Left ventricle myocardium inferior (tissue), 1 donor: Measurements from ENCODE around the gene VKORC1L1. TPM values are rescaled to one million over a fixed set of nuclear protein-coding genes. Genes with fewer than 3 reads are reported as not detected.

ENCODE experiments used
- DNase-seq: peaks from one replicate; pipeline ENCODE4 v3.0.0-alpha.2; 2020
- H3K27ac ChIP-seq: fragments of 200-600 bp; replicated peaks from 2 replicates; pipeline ENCODE4 v1.8.0; 2021
- H3K27me3 ChIP-seq: fragments of 200-600 bp; 2 replicates; pipeline ENCODE4 v1.8.0; 2021; ENCODE audit warnings: low read depth
- H3K36me3 ChIP-seq: fragments of 200-600 bp; 2 replicates; pipeline ENCODE4 v1.8.0; 2021
- H3K4me1 ChIP-seq: fragments of 200-600 bp; 2 replicates; pipeline ENCODE4 v1.8.0; 2021
- H3K4me3 ChIP-seq: fragments of 200-600 bp; 2 replicates; pipeline ENCODE4 v1.8.0; 2021; ENCODE audit warnings: mild to moderate bottlenecking, moderate library complexity
- H3K9me3 ChIP-seq: fragments of 200-600 bp; replicated peaks from 2 replicates; pipeline ENCODE4 v1.8.0; 2021
- intact Hi-C: fragments of 100-400 bp; cut with micrococcal nuclease; formaldehyde crosslinking; loops from one replicate; pipeline ENCODE4 v1.11.0; 2022
- total RNA-seq: library from RNA; stranded (reverse); fragmentation: NEBNext Ultra II Directional; extraction: Animal tissue kit (Norgen Biotek cat#: 25700); gene quantifications from one replicate; pipeline ENCODE4 v1.2.1, GENCODE V29; 2021
- TF ChIP-seq, protein P1 (sequence below): fragments of 200-600 bp; IDR thresholded peaks from 2 replicates; pipeline ENCODE4 v1.8.0; 2021; ENCODE audit warnings: antibody characterized with exemption, mild to moderate bottlenecking, borderline replicate concordance
- donor health status: DM: no; HTN: yes; CAD: no; lungs with severe emphysema.

Gene VKORC1L1
- total RNA-seq, 1 donor from 2014 or later, result 19.2 TPM

DNA sequence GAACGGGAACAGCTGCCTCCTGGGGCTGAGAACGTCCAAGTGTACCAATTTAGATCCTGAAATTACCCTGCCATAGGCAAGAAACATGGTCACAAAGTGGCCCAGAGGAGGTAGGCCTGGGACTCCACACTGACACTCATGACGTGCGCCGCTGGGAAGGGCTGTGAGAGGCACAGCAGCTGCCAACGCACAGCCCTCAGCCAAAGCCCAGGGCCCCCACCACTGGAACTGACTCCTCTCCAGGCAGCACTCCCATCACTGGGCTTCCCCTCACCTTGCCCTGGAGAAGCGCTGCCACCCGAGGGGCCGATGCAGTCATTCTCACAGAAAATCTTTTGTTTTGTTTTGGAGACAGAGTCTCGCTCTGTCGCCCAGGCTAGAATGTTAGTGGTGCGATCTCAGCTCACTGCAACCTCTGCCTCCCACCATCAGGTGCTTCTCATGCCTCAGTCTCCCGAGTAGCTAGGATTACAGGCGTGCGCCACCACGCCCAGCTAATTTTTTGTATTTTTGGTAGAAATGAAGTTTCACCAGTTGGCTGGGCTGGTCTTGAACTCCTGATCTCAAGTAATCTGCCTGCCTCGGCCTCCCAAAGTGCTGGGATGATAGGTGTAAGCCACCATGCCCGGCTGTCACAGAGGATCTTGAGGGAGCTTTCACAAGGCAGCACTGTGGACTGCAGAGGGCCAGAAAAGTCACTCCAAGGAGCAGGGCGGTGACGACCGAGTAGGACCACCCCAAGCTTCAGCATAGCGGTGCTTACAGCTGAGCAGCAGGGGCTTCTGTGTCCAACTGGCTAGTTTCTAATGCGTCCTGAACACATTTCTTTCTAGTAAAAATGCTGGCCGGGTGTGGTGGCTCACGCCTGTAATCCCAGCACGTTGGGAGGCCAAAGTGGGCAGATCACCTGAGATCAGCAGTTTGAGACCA is 95.6 kb downstream of the VKORC1L1 start:
- Histone ChIP-seq H3K27me3 (no peaks in the 10 kb centered on the region), H3K4me1 (no peaks in the 10 kb centered on the region), H3K27ac (no peak overlapping the region), H3K36me3 (peaks cover 100% of the 10 kb centered on the region), H3K4me3 (no peak overlapping the region), H3K9me3 (no peaks in the 10 kb centered on the region)
- intact Hi-C loops, result no loop called here
- TF ChIP-seq, protein P1, sequence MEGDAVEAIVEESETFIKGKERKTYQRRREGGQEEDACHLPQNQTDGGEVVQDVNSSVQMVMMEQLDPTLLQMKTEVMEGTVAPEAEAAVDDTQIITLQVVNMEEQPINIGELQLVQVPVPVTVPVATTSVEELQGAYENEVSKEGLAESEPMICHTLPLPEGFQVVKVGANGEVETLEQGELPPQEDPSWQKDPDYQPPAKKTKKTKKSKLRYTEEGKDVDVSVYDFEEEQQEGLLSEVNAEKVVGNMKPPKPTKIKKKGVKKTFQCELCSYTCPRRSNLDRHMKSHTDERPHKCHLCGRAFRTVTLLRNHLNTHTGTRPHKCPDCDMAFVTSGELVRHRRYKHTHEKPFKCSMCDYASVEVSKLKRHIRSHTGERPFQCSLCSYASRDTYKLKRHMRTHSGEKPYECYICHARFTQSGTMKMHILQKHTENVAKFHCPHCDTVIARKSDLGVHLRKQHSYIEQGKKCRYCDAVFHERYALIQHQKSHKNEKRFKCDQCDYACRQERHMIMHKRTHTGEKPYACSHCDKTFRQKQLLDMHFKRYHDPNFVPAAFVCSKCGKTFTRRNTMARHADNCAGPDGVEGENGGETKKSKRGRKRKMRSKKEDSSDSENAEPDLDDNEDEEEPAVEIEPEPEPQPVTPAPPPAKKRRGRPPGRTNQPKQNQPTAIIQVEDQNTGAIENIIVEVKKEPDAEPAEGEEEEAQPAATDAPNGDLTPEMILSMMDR, result no peak
- no peak for DNase-seq

DNA sequence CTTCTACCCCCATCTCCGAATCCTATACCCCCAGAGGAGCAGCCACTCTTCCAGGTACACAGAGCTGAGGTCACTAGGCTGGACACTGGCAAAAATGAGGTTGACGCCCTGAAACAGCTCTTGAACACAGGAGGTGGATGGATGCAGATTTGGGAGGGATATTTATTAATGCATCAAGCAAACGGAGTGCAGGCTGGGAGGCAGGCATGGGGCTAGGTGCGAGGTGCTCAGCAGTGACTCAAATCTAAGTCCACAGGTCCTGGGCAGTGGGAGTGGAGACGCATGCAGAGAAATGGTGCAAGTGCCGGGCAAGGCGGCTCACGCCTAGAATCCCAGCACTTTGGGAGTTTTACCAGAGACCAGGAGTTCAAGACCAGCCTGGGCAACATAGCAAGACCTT is 98.1 kb downstream of the VKORC1L1 start:
- no peaks in the 10 kb centered on the region for H3K9me3 ChIP-seq
- no peak for DNase-seq
- H3K4me1 ChIP-seq, result no peaks in the 10 kb centered on the region
- intact Hi-C loops, result no loop called here
- H3K4me3 ChIP-seq, result no peak overlapping the region
- TF ChIP-seq, protein P1, result no peak
- peaks cover 98% of the 10 kb centered on the region for H3K36me3 ChIP-seq
- no peaks in the 10 kb centered on the region for H3K27me3 ChIP-seq
- H3K27ac ChIP-seq, result no peak overlapping the region

DNA sequence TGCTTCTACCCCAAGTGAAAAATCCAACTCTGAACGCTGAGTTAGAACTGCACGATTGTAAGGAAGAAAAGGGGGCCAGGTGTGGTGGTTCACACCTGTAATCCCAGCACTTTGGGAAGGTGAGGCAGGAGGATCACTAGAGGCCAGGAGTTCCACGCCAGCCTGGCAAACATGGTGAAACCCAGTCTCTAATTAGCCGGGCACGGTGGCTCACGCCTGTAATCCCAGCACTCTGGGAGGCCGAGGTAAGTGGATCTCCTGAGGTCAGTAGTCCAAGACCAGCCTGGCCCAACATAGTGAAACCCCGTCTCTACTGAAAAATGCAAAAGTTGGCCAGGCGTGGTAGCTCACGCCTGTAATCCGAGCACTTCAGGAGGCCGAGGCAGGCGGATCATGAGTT is 100.1 kb downstream of the VKORC1L1 start:
- H3K27me3 ChIP-seq, result no peaks in the 10 kb centered on the region
- no peak overlapping the region for H3K4me3 ChIP-seq
- TF ChIP-seq, protein P1, result no peak
- H3K9me3 ChIP-seq, result no peaks in the 10 kb centered on the region
- peaks cover 94% of the 10 kb centered on the region for H3K36me3 ChIP-seq
- no peak for DNase-seq
- H3K27ac ChIP-seq, result no peak overlapping the region
- intact Hi-C loops, result no loop called here
- H3K4me1 ChIP-seq, result no peaks in the 10 kb centered on the region

DNA sequence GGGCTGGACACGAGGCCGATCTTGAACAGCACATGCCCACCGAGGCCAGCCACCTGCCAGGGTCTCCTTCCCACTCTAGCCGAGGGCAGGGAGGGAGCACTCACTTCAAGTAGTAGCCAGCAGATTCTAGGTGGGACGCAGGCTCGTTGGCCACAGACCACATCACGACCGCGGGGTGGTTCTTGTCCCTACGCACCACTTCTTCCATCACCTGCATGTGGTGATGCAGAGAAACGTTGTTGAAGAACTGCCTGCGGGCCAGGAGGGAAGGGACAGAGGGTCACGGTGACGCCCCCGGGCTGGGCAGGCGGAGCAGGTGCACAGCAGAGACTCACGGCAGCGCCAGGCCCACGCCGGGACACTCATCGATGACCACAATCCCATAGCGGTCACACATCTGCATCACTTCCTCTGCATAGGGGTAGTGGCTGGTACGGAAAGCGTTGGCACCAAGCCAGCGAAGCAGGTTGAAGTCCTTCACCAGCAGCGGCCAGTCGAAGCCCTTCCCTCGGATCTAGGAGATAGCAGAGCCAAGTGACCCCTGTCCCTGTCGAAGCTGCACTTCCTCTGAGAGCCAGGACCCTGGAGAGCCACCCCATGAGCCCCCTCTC is 101.4 kb downstream of the VKORC1L1 start:
- no peak overlapping the region for H3K4me3 ChIP-seq
- H3K9me3 ChIP-seq, result no peaks in the 10 kb centered on the region
- DNase-seq, result no peak
- peaks cover 94% of the 10 kb centered on the region for H3K36me3 ChIP-seq
- TF ChIP-seq, protein P1, result no peak
- no peaks in the 10 kb centered on the region for H3K27me3 ChIP-seq
- no peak overlapping the region for H3K27ac ChIP-seq
- intact Hi-C loops, result no loop called here
- no peaks in the 10 kb centered on the region for H3K4me1 ChIP-seq

- Histone ChIP-seq H3K4me1 (peaks cover 4% of the 10 kb centered on the region), H3K27me3 (no peaks in the 10 kb centered on the region), H3K27ac (no peak overlapping the region), H3K9me3 (no peaks in the 10 kb centered on the region), H3K36me3 (peaks cover 94% of the 10 kb centered on the region), H3K4me3 (no peak overlapping the region)
- TF ChIP-seq, protein P1, result no peak
- DNase-seq, result no peak
- intact Hi-C loops, result no loop called here
Measured at GRCh38 chr7:65974876-65975275, 102.0 kb downstream of the VKORC1L1 start.
